Stimulated activated effector memory CD8-positive, alpha-beta T cell treated with anti-CD3 and anti-CD28 coated beads, Interleukin-12 subunit alpha, Interleukin-12 subunit beta, amount 100 ng/mL, for 72 hours (primary cell): ENCODE results near the gene FAM170B.

ENCODE experiments used
- ATAC-seq: fragments of 150-1000 bp; cut with Tn5 transposase; 2 replicates; pipeline ENCODE4 v1.10.0; 2021
- DNase-seq, 2 donors: peaks; one replicate each; pipeline ENCODE4 v3.0.0; 2021 to 2022; ENCODE audit warnings: low spot score in 2 of 2
- H3K27ac Mint-ChIP-seq: one replicate; pipeline ENCODE4 v1.8.0; 2022; ENCODE audit warnings: mild to moderate bottlenecking, mixed read lengths
- H3K36me3 Mint-ChIP-seq: one replicate; pipeline ENCODE4 v1.8.0; 2022; ENCODE audit warnings: mild to moderate bottlenecking, mixed read lengths
- H3K4me1 Mint-ChIP-seq: one replicate; pipeline ENCODE4 v1.8.0; 2022; ENCODE audit warnings: mixed read lengths
- H3K4me3 Mint-ChIP-seq: one replicate; pipeline ENCODE4 v1.8.0; 2022; ENCODE audit warnings: mild to moderate bottlenecking, mixed read lengths
- H3K9me3 Mint-ChIP-seq: one replicate; pipeline ENCODE4 v1.8.0; 2022; ENCODE audit warnings: mixed read lengths

Gene FAM170B

GRCh38 chr10:49149881-49150280, 16.1 kb upstream of the FAM170B start:
- DNase-seq (no peak), ATAC-seq (no peak)
- peaks cover 41% of the 10 kb centered on the region for H3K36me3 Mint-ChIP-seq
- H3K9me3 Mint-ChIP-seq: peaks cover 4% of the 10 kb centered on the region
- no peak overlapping the region for H3K27ac Mint-ChIP-seq
- no peak overlapping the region for H3K4me3 Mint-ChIP-seq
- H3K4me1 Mint-ChIP-seq: peaks cover 20% of the 10 kb centered on the region

GRCh38 chr10:49144058-49144720, 10.4 kb upstream of the FAM170B start:
- no peak for ATAC-seq
- Mint-ChIP-seq H3K9me3 (peaks cover 4% of the 10 kb centered on the region), H3K4me3 (no peak overlapping the region), H3K36me3 (no peaks in the 10 kb centered on the region), H3K4me1 (peaks cover 11% of the 10 kb centered on the region), H3K27ac (no peak overlapping the region)
- DNase-seq: no peak

DNA sequence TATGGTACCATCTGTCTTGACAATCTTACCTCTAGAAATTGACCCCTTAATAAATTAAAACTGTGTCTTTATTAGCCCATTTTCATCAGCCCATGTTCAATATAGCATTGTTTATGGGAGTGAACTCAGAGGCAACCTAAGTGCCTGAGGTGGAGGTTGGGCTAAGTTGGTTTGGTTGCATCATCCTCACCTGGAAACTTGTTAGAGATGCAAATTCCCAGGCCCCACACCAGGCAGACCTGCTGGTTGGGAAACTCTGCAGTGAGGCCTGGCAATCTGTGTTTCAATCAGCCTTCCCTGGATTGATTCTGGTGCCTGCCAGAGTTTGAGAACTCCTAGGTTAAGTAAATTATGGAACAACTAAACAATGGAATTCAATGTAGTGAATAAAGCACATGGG, 9.4 kb upstream of the FAM170B start:
- H3K9me3 Mint-ChIP-seq: peaks cover 2% of the 10 kb centered on the region
- H3K4me3 Mint-ChIP-seq: no peak overlapping the region
- peaks cover 11% of the 10 kb centered on the region for H3K4me1 Mint-ChIP-seq
- no peak for ATAC-seq
- H3K36me3 Mint-ChIP-seq: no peaks in the 10 kb centered on the region
- no peak overlapping the region for H3K27ac Mint-ChIP-seq
- DNase-seq: no peak

GRCh38 chr10:49141541-49142332, 7.9 kb upstream of the FAM170B start:
- Mint-ChIP-seq H3K27ac (no peak overlapping the region), H3K4me3 (no peak overlapping the region), H3K9me3 (no peaks in the 10 kb centered on the region), H3K36me3 (no peaks in the 10 kb centered on the region), H3K4me1 (peaks cover 11% of the 10 kb centered on the region)
- DNase-seq (no peak), ATAC-seq (no peak)

- ATAC-seq: no peak
- Mint-ChIP-seq H3K27ac (no peak overlapping the region), H3K4me1 (peaks cover 9% of the 10 kb centered on the region), H3K36me3 (no peaks in the 10 kb centered on the region), H3K4me3 (no peak overlapping the region), H3K9me3 (no peaks in the 10 kb centered on the region)
- DNase-seq: no peak
Observed at GRCh38 chr10:49140304-49141177, 6.7 kb upstream of the FAM170B start.

DNA sequence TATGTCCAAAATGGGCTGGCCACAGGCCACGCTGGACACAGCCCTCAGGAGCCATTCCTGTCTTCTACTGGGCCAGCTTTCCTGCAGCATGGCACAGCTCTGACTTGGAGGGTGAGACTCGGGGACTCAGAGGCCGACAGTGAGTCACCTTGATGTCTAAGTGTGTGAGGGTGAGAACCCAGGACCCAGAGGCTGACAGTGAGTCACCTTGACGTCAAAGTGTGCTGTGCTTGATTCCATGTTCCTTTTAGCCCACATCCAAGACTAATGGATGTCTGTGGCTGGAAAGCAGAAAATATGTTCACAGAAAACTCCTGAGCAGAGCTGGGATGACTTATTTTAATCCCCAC, 6.0 kb upstream of the FAM170B start:
- Mint-ChIP-seq H3K4me1 (peaks cover 17% of the 10 kb centered on the region), H3K4me3 (no peak overlapping the region), H3K36me3 (no peaks in the 10 kb centered on the region), H3K9me3 (no peaks in the 10 kb centered on the region), H3K27ac (no peak overlapping the region)
- DNase-seq: no peak
- ATAC-seq: peak; percentile 92

DNA sequence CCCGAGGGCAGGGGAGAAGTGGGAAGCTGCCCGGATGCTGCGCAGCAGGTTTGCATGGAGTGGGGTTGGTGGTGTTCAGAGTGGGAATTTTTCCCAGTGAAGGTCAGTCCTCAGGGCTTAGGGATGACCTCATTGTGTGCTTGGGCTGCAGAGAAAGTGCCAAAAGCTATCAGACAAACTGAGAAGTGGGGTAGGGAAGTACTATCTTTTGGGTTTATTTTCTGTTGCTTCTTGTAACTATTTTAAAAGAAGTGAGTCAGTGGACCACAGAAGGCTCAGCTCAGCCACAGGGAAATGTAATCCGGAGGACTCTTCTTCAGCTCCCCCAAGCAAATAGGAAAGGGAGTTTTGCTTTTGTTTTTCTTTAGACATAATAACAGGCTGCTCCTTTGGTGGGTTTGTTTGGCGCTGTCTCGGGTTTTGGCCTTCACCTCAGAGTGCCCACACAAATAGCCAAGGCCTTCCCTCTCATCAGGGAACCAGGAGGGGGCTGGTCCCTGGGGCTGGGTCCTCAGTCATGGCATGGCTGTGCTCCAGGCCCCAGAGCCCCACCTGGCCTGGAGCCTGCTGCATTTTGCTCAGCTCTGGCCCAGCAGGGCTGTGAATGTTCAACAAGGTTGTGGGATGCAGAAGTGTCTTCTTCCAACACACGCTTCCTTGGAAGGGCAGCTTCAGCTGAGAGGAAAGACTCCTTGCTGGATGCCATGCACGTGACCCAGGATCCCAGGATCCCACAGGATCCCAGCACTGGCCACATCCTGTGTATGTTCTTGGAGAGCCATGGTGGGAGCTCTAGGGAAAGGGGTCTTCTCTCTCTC, 5.4 kb upstream of the FAM170B start:
- ATAC-seq (peak; percentile 50), DNase-seq (no peak)
- Mint-ChIP-seq H3K36me3 (no peaks in the 10 kb centered on the region), H3K4me3 (no peak overlapping the region), H3K27ac (no peak overlapping the region), H3K4me1 (peaks cover 22% of the 10 kb centered on the region), H3K9me3 (no peaks in the 10 kb centered on the region)

GRCh38 chr10:49138361-49138891, 4.6 kb upstream of the FAM170B start:
- no peak overlapping the region for H3K4me3 Mint-ChIP-seq
- H3K9me3 Mint-ChIP-seq: no peaks in the 10 kb centered on the region
- ATAC-seq (no peak), DNase-seq (no peak)
- peaks cover 23% of the 10 kb centered on the region for H3K4me1 Mint-ChIP-seq
- H3K36me3 Mint-ChIP-seq: no peaks in the 10 kb centered on the region
- H3K27ac Mint-ChIP-seq: no peak overlapping the region

DNA sequence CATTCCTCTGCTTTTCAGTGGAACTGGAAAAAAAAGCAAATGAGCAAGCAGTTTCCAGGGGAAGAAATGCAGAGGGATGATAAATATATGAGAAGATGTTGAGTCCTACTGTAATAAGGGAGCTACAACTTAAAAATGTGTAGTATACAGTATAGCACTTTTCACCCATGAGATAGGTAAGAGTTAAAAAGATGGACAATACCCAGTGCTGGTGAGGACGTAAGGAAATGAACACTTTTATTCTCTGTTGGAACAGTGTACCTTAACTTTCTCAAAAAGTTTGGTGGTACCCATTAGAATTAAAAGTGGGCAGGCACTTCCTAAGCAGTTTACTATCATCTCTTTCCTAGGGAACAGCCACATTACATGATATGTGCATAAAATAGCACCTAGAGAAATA, 2.7 kb upstream of the FAM170B start:
- H3K27ac Mint-ChIP-seq: no peak overlapping the region
- no peaks in the 10 kb centered on the region for H3K9me3 Mint-ChIP-seq
- no peak overlapping the region for H3K4me3 Mint-ChIP-seq
- peaks cover 23% of the 10 kb centered on the region for H3K4me1 Mint-ChIP-seq
- ATAC-seq: no peak
- H3K36me3 Mint-ChIP-seq: no peaks in the 10 kb centered on the region
- DNase-seq: no peak

GRCh38 chr10:49135575-49136313, 1.9 kb upstream of the FAM170B start:
- Mint-ChIP-seq H3K9me3 (no peaks in the 10 kb centered on the region), H3K36me3 (no peaks in the 10 kb centered on the region), H3K4me1 (peaks cover 23% of the 10 kb centered on the region), H3K4me3 (peak overlapping the region; percentile 44), H3K27ac (peak overlapping the region; percentile 72)
- DNase-seq (no peak), ATAC-seq (peak; percentile 33)

DNA sequence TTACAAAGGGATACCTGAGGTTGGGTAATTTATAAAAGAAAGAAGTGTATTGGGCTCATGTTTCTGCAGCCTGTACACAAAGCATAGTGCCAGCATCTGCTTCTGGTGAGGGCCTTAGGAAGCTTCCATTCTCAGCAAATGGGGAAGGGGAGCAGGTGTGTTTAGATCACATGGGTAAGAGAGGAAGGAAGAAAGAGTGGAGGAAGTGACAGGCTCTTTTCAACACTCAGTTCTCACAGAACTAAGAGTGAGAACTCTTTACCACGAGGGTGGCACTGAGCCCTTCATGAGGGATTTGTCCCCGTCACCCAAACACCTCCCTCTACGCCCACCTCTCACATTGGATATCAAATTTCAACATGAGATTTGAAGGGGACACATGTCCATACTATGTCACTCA, 506 bp upstream of the FAM170B start:
- H3K4me3 Mint-ChIP-seq: no peak overlapping the region
- no peak for ATAC-seq
- H3K36me3 Mint-ChIP-seq: no peaks in the 10 kb centered on the region
- no peaks in the 10 kb centered on the region for H3K9me3 Mint-ChIP-seq
- H3K27ac Mint-ChIP-seq: no peak overlapping the region
- H3K4me1 Mint-ChIP-seq: peaks cover 18% of the 10 kb centered on the region
- DNase-seq: no peak

- DNase-seq: no peak
- Mint-ChIP-seq H3K4me1 (peaks cover 18% of the 10 kb centered on the region), H3K9me3 (peaks cover 4% of the 10 kb centered on the region), H3K4me3 (no peak overlapping the region), H3K36me3 (no peaks in the 10 kb centered on the region), H3K27ac (no peak overlapping the region)
- no peak for ATAC-seq
Observed at GRCh38 chr10:49132362-49132737, 1.5 kb downstream of the FAM170B start.

- Mint-ChIP-seq H3K27ac (no peak overlapping the region), H3K4me3 (no peak overlapping the region), H3K4me1 (peaks cover 18% of the 10 kb centered on the region), H3K36me3 (no peaks in the 10 kb centered on the region), H3K9me3 (peaks cover 4% of the 10 kb centered on the region)
- ATAC-seq: no peak
- no peak for DNase-seq
Observed at GRCh38 chr10:49131507-49132361, 2.1 kb downstream of the FAM170B start.
